HG03103 (cell line): ENCODE results near the gene SH3RF1.

ENCODE experiments used
- ATAC-seq: cut with Tn5 transposase; IDR thresholded peaks from one replicate; pipeline ENCODE4 v1.9.1; 2021; ENCODE audit warnings: low read depth; ENCODE audit not compliant: unreplicated experiment

Gene SH3RF1

GRCh38 chr4:169080981-169081380, 189.8 kb downstream of the SH3RF1 start:
- ATAC-seq: no peak

GRCh38 chr4:169079942-169080827, 190.6 kb downstream of the SH3RF1 start:
- peak; percentile 76 for ATAC-seq

GRCh38 chr4:169074117-169074516, 196.6 kb downstream of the SH3RF1 start:
- no peak for ATAC-seq

GRCh38 chr4:169071747-169072146, 199.0 kb downstream of the SH3RF1 start:
- no peak for ATAC-seq

- no peak for ATAC-seq
Observed at GRCh38 chr4:169070895-169071218, 199.9 kb downstream of the SH3RF1 start.

GRCh38 chr4:169070071-169070894, 200.5 kb downstream of the SH3RF1 start:
- ATAC-seq: no peak

GRCh38 chr4:169068423-169068822, 202.3 kb downstream of the SH3RF1 start:
- ATAC-seq: peak; percentile 80

- ATAC-seq: no peak
Observed at GRCh38 chr4:169066934-169067333, 203.8 kb downstream of the SH3RF1 start.

GRCh38 chr4:169064296-169064695, 206.5 kb downstream of the SH3RF1 start:
- no peak for ATAC-seq

- ATAC-seq: no peak
Observed at GRCh38 chr4:169063441-169063840, 207.3 kb downstream of the SH3RF1 start.

GRCh38 chr4:169062897-169063244, 207.9 kb downstream of the SH3RF1 start:
- ATAC-seq: no peak

GRCh38 chr4:169061386-169061785, 209.4 kb downstream of the SH3RF1 start:
- ATAC-seq: no peak

GRCh38 chr4:169060391-169061091, 210.2 kb downstream of the SH3RF1 start:
- no peak for ATAC-seq

GRCh38 chr4:169059306-169060211, 211.2 kb downstream of the SH3RF1 start:
- no peak for ATAC-seq

GRCh38 chr4:169058312-169058711, 212.4 kb downstream of the SH3RF1 start:
- ATAC-seq: no peak

GRCh38 chr4:169054879-169055278, 215.9 kb downstream of the SH3RF1 start:
- ATAC-seq: peak; percentile 64

GRCh38 chr4:169052594-169052945, 218.2 kb downstream of the SH3RF1 start:
- ATAC-seq: no peak

GRCh38 chr4:169051761-169052593, 218.8 kb downstream of the SH3RF1 start:
- no peak for ATAC-seq
